ENCODE data around the gene NR2C1.
"Not testable (repeated sequence)": the region's sequence is repeated elsewhere in the genome, so short reads cannot be mapped to it uniquely, and the experiment has no call there.

NR2C1 gene

DNA sequence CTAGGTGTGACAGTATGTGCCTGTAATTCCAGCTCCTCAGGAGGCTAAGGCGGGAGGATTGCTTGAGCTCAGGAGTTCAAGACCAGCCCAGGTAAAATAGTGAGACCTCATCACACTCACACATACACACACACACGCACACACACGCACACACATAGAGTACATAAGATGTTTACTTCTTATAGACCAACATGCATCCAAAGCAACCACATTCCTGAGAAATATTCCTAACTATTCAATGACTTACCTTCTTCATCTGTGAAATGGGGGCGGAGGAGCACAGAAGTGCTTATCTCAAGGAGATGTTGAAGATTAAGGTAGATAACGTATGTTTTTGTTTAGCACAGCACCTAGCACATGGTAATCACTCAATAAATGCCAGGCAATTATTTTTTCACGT, 76.4 kb downstream of the NR2C1 start:
- H3K9me3 ChIP-seq (ENCODE audit: insufficient read depth, low read length): no peaks in the 10 kb centered on the region
- no peaks in the 10 kb centered on the region for H3K27me3 ChIP-seq (ENCODE audit: low read length)
- no peaks in the 10 kb centered on the region for H4K20me1 ChIP-seq (ENCODE audit: low read depth, low read length)
- H3K4me2 ChIP-seq (ENCODE audit: low read depth, low read length, poor library complexity, severe bottlenecking): no peak overlapping the region
- H3K79me2 ChIP-seq (ENCODE audit: insufficient read depth, low read length): peaks cover 60% of the 10 kb centered on the region
- H3F3A ChIP-seq (ENCODE audit: insufficient read depth): peaks cover 6% of the 10 kb centered on the region; the same call in 1 of the 2 replicates
- H3K4me3 ChIP-seq (ENCODE audit: insufficient read depth, low read length, poor library complexity, severe bottlenecking): no peak overlapping the region
- peaks cover 5% of the 10 kb centered on the region; the same call in 1 of the 2 replicates for H3K36me3 ChIP-seq (ENCODE audit: low read length)
- TF ChIP-seq, protein P1, sequence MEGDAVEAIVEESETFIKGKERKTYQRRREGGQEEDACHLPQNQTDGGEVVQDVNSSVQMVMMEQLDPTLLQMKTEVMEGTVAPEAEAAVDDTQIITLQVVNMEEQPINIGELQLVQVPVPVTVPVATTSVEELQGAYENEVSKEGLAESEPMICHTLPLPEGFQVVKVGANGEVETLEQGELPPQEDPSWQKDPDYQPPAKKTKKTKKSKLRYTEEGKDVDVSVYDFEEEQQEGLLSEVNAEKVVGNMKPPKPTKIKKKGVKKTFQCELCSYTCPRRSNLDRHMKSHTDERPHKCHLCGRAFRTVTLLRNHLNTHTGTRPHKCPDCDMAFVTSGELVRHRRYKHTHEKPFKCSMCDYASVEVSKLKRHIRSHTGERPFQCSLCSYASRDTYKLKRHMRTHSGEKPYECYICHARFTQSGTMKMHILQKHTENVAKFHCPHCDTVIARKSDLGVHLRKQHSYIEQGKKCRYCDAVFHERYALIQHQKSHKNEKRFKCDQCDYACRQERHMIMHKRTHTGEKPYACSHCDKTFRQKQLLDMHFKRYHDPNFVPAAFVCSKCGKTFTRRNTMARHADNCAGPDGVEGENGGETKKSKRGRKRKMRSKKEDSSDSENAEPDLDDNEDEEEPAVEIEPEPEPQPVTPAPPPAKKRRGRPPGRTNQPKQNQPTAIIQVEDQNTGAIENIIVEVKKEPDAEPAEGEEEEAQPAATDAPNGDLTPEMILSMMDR (IDR thresholded peaks at IDR 0.05; ENCODE audit: insufficient read depth, low read length, poor library complexity, severe bottlenecking): no peak
- TF ChIP-seq EZH2phosphoT487 (conservative IDR thresholded peaks at IDR 0.05; ENCODE audit: low read length): no peak
- no peak overlapping the region for H2AFZ ChIP-seq (ENCODE audit: low read depth, low read length, severe bottlenecking)
- H3K9ac ChIP-seq (ENCODE audit: low read length): no peak overlapping the region
- H3K9me2 ChIP-seq (replicated peaks; ENCODE audit: insufficient read depth, low read length): no peaks in the 10 kb centered on the region
- H3K27ac ChIP-seq (ENCODE audit: low read depth, low read length): no peak overlapping the region

DNA sequence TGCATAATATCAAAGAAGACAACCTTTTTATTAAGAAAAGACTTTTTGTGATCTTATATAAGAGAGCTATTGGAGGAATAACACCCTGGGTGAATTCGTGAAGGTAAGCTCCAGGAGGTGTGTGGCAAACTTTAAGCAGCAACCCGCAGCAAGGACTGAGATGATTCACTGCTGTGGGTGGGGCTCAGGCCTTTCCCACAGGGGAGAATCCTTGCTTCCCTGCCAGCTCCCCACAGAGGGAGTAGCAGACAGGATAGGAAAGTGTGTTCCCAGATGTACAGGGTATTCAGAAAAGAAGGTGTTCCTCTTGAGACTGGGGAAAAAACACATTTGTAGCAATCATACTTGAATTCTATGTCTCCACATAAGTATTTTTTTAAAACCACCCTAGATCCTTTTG, 79.1 kb downstream of the NR2C1 start:
- Histone ChIP-seq H3K27ac (ENCODE audit: low read depth, low read length) (no peak overlapping the region), H3F3A (ENCODE audit: insufficient read depth) (no peaks in the 10 kb centered on the region), H3K4me3 (ENCODE audit: insufficient read depth, low read length, poor library complexity, severe bottlenecking) (no peak overlapping the region), H4K20me1 (ENCODE audit: low read depth, low read length) (no peaks in the 10 kb centered on the region), H3K9me2 (replicated peaks; ENCODE audit: insufficient read depth, low read length) (no peaks in the 10 kb centered on the region), H3K36me3 (ENCODE audit: low read length) (0 out of 2 replicates have a peak, but pooled peaks cover 7% of the 10 kb centered on the region), H3K9me3 (ENCODE audit: insufficient read depth, low read length) (no peaks in the 10 kb centered on the region), H3K4me2 (ENCODE audit: low read depth, low read length, poor library complexity, severe bottlenecking) (no peak overlapping the region), H2AFZ (ENCODE audit: low read depth, low read length, severe bottlenecking) (no peak overlapping the region), H3K27me3 (ENCODE audit: low read length) (no peaks in the 10 kb centered on the region), H3K9ac (ENCODE audit: low read length) (no peak overlapping the region), H3K79me2 (ENCODE audit: insufficient read depth, low read length) (peaks cover 40% of the 10 kb centered on the region)
- TF ChIP-seq, protein P1 (IDR thresholded peaks at IDR 0.05; ENCODE audit: insufficient read depth, low read length, poor library complexity, severe bottlenecking): no peak
- no peak for TF ChIP-seq EZH2phosphoT487 (conservative IDR thresholded peaks at IDR 0.05; ENCODE audit: low read length)

DNA sequence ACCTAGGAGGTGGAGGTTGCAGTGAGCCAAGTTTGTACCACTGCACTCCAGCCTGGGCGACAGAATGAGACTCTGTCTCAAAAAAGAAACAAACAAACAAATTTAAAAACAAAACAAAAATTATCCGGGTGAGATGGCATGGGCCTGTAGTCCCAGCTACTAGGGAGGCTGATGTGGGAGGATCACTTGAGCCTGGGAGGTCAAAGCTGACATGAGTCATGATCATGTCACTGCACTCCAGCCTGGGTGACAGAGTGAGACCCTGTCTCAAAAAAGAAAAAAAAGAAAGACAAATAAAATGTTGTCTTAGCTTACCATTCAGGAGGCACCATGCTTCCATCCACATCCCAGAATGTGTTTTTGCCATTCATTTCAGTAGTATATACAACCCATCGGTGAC, 79.6 kb downstream of the NR2C1 start:
- not testable (repeated sequence) for H3K9ac ChIP-seq (ENCODE audit: low read length); H3K36me3 ChIP-seq (ENCODE audit: low read length); H3F3A ChIP-seq (ENCODE audit: insufficient read depth); H4K20me1 ChIP-seq (ENCODE audit: low read depth, low read length); H3K4me2 ChIP-seq (ENCODE audit: low read depth, low read length, poor library complexity, severe bottlenecking); H3K9me2 ChIP-seq (replicated peaks; ENCODE audit: insufficient read depth, low read length); H3K9me3 ChIP-seq (ENCODE audit: insufficient read depth, low read length); H3K4me3 ChIP-seq (ENCODE audit: insufficient read depth, low read length, poor library complexity, severe bottlenecking); H3K27ac ChIP-seq (ENCODE audit: low read depth, low read length); H2AFZ ChIP-seq (ENCODE audit: low read depth, low read length, severe bottlenecking); H3K27me3 ChIP-seq (ENCODE audit: low read length)
- H3K79me2 ChIP-seq (ENCODE audit: insufficient read depth, low read length): peaks cover 35% of the 10 kb centered on the region

DNA sequence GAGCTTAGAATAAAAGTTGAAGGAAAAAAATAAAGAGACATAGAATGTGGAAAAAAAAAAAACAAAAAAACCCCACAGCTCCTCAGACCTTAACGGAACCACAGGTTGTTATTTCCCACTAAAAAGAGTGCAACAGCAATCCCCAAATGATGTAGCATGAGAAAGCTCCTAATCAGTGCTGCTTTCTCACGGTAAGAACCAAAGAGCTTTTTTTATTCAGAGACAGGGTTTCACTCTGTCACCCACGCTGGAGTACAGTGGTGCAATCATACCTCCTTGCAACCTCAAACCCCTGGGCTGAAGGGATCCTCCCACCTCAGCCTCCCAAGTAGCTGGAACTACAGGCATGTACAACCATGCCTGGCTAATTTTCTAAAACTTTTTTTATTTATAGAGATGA, 83.2 kb downstream of the NR2C1 start:
- Histone ChIP-seq H2AFZ (ENCODE audit: low read depth, low read length, severe bottlenecking) (no peak overlapping the region), H3K79me2 (ENCODE audit: insufficient read depth, low read length) (0 out of 2 replicates have a peak, but pooled peaks cover 4% of the 10 kb centered on the region), H3K4me2 (ENCODE audit: low read depth, low read length, poor library complexity, severe bottlenecking) (no peak overlapping the region), H3K9me2 (replicated peaks; ENCODE audit: insufficient read depth, low read length) (no peaks in the 10 kb centered on the region), H4K20me1 (ENCODE audit: low read depth, low read length) (0 out of 2 replicates have a peak, but pooled peaks cover 3% of the 10 kb centered on the region), H3K27me3 (ENCODE audit: low read length) (no peaks in the 10 kb centered on the region), H3K36me3 (ENCODE audit: low read length) (0 out of 2 replicates have a peak, but pooled peaks cover 2% of the 10 kb centered on the region), H3K9me3 (ENCODE audit: insufficient read depth, low read length) (no peaks in the 10 kb centered on the region), H3K27ac (ENCODE audit: low read depth, low read length) (no peak overlapping the region), H3K9ac (ENCODE audit: low read length) (no peak overlapping the region), H3F3A (ENCODE audit: insufficient read depth) (no peaks in the 10 kb centered on the region), H3K4me3 (ENCODE audit: insufficient read depth, low read length, poor library complexity, severe bottlenecking) (no peak overlapping the region)
- TF ChIP-seq, protein P1 (IDR thresholded peaks at IDR 0.05; ENCODE audit: insufficient read depth, low read length, poor library complexity, severe bottlenecking): no peak
- no peak for TF ChIP-seq EZH2phosphoT487 (conservative IDR thresholded peaks at IDR 0.05; ENCODE audit: low read length)
